HG03442 (cell line): Measurements from ENCODE around the gene MAP3K5.
"Not testable (repeated sequence)": the region's sequence is repeated elsewhere in the genome, so short reads cannot be mapped to it uniquely, and the experiment has no call there.

Source experiments
- ATAC-seq: cut with Tn5 transposase; IDR thresholded peaks from one replicate; pipeline ENCODE4 v1.9.1; 2021; ENCODE audit warnings: mild to moderate bottlenecking, moderate library complexity; ENCODE audit not compliant: unreplicated experiment

The MAP3K5 gene

GRCh38 chr6:136693090-136693489 lies 99.2 kb downstream of the MAP3K5 start:
- ATAC-seq: no peak

- not testable (repeated sequence) for ATAC-seq
Measured at GRCh38 chr6:136687894-136688293, 104.4 kb downstream of the MAP3K5 start.

GRCh38 chr6:136685540-136686108 lies 106.7 kb downstream of the MAP3K5 start:
- no peak for ATAC-seq

- ATAC-seq: no peak
Measured at GRCh38 chr6:136684466-136684865, 107.8 kb downstream of the MAP3K5 start.

GRCh38 chr6:136683209-136683941 lies 108.9 kb downstream of the MAP3K5 start:
- ATAC-seq: no peak

GRCh38 chr6:136682292-136682691 lies 110.0 kb downstream of the MAP3K5 start:
- no peak for ATAC-seq

GRCh38 chr6:136677822-136678221 lies 114.5 kb downstream of the MAP3K5 start:
- no peak for ATAC-seq

- ATAC-seq: no peak
Measured at GRCh38 chr6:136677344-136677743, 114.9 kb downstream of the MAP3K5 start.

- ATAC-seq: no peak
Measured at GRCh38 chr6:136676075-136676474, 116.2 kb downstream of the MAP3K5 start.

GRCh38 chr6:136673571-136673970 lies 118.7 kb downstream of the MAP3K5 start:
- ATAC-seq: no peak

- ATAC-seq: no peak
Measured at GRCh38 chr6:136672144-136672543, 120.1 kb downstream of the MAP3K5 start.

GRCh38 chr6:136669299-136669699 lies 123.0 kb downstream of the MAP3K5 start:
- no peak for ATAC-seq

- no peak for ATAC-seq
Measured at GRCh38 chr6:136668571-136668970, 123.7 kb downstream of the MAP3K5 start.

GRCh38 chr6:136666041-136666440 lies 126.2 kb downstream of the MAP3K5 start:
- ATAC-seq: no peak

GRCh38 chr6:136662347-136663237 lies 129.7 kb downstream of the MAP3K5 start:
- ATAC-seq: no peak

GRCh38 chr6:136660727-136661126 lies 131.6 kb downstream of the MAP3K5 start:
- no peak for ATAC-seq

GRCh38 chr6:136659991-136660499 lies 132.2 kb downstream of the MAP3K5 start:
- ATAC-seq: no peak

- no peak for ATAC-seq
Measured at GRCh38 chr6:136658711-136659110, 133.6 kb downstream of the MAP3K5 start.

- ATAC-seq: no peak
Measured at GRCh38 chr6:136657666-136658065, 134.6 kb downstream of the MAP3K5 start.

GRCh38 chr6:136656121-136656520 lies 136.2 kb downstream of the MAP3K5 start:
- no peak for ATAC-seq

- no peak for ATAC-seq
Measured at GRCh38 chr6:136655239-136656014, 136.8 kb downstream of the MAP3K5 start.
